SK-N-MC (cell line): ENCODE results near the gene BTBD3.

Experiments
- EZH2 ChIP-seq: fragments of 200-600 bp; sonication (generic); IDR thresholded peaks from one replicate; pipeline ENCODE4 v1.6.1; 2017; ENCODE audit warnings: antibody characterized with exemption
- FOXP2 ChIP-seq: optimal IDR thresholded peaks from 2 replicates; pipeline ENCODE3; 2011; ENCODE audit warnings: mild to moderate bottlenecking, moderate library complexity; ENCODE audit not compliant: insufficient read depth; ENCODE audit errors: extremely low read length, control extremely low read depth
- POLR2AphosphoS5 ChIP-seq: IDR thresholded peaks from 2 replicates; pipeline ENCODE4 v1.6.1; 2012; ENCODE audit warnings: mild to moderate bottlenecking, low read depth, low read length, borderline replicate concordance

GRCh38 chr20:11924923-11925322 lies 7.2 kb downstream of the BTBD3 start:
- TF ChIP-seq EZH2: no peak
- TF ChIP-seq FOXP2: no peak
- TF ChIP-seq POLR2AphosphoS5: no peak
